Prostate gland (tissue), 2 donors: Measurements from ENCODE around the gene EXD1.
"Not testable (repeated sequence)": the region's sequence is repeated elsewhere in the genome, so short reads cannot be mapped to it uniquely, and the experiment has no call there.

Source experiments
- POLR2A ChIP-seq: fragments of 450-650 bp; IDR thresholded peaks from one replicate; pipeline ENCODE4 v1.6.1; 2016; ENCODE audit warnings: antibody characterized with exemption, mild to moderate bottlenecking
- POLR2AphosphoS5 ChIP-seq: sonication (generic); formaldehyde crosslinking; IDR thresholded peaks from one replicate; pipeline ENCODE4 v1.6.1; 2017; ENCODE audit warnings: antibody characterized with exemption
- TF ChIP-seq, protein P1 (sequence below), 4 experiments: fragments of 200-600 bp in 2 of 4; fragments of 450-650 bp in 2 of 4; sonication (generic) in 2 of 4; IDR thresholded peaks; 1 replicate in 3 of 4; 2 replicates in 1 of 4; pipeline ENCODE4 v1.5.1; 2016 to 2019; ENCODE audit warnings: antibody characterized with exemption in 4 of 4, mild to moderate bottlenecking in 2 of 4, moderate library complexity in 2 of 4

DNA sequence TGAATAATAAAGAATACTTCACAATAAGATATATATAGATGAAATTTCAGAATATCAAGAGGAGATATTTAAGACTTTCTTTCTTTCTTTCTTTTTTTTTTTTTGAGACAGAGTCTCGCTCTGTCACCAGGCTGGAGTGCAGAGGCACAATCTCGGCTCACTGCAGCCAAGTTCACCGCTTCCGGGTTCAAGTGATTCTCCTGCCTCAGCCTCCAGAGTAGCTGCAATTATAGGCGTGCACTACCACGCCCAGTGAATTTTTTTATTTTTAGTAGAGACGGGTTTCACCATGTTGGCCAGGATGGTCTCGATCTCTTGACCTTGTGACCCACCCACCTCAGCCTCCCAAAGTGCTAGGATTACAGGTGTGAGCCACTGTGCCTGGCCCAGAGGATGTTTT, 20.2 kb upstream of the EXD1 start:
- TF ChIP-seq POLR2AphosphoS5, POLR2A: not testable (repeated sequence)
- TF ChIP-seq, protein P1, sequence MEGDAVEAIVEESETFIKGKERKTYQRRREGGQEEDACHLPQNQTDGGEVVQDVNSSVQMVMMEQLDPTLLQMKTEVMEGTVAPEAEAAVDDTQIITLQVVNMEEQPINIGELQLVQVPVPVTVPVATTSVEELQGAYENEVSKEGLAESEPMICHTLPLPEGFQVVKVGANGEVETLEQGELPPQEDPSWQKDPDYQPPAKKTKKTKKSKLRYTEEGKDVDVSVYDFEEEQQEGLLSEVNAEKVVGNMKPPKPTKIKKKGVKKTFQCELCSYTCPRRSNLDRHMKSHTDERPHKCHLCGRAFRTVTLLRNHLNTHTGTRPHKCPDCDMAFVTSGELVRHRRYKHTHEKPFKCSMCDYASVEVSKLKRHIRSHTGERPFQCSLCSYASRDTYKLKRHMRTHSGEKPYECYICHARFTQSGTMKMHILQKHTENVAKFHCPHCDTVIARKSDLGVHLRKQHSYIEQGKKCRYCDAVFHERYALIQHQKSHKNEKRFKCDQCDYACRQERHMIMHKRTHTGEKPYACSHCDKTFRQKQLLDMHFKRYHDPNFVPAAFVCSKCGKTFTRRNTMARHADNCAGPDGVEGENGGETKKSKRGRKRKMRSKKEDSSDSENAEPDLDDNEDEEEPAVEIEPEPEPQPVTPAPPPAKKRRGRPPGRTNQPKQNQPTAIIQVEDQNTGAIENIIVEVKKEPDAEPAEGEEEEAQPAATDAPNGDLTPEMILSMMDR (IDR thresholded peaks at IDR 0.05), result not testable (repeated sequence)
